A673 (cell line): ENCODE results near the gene TMOD2.

Experiments used
- EZH2 ChIP-seq: fragments of 200-600 bp; sonication (generic); IDR thresholded peaks from 2 replicates; pipeline ENCODE4 v1.6.1; 2017; ENCODE audit warnings: borderline replicate concordance, low read depth, mild to moderate bottlenecking, mixed read lengths, antibody characterized with exemption, low read length; ENCODE audit not compliant: poor library complexity, severe bottlenecking
- TF ChIP-seq, protein P1 (sequence below): fragments of 300-800, 200-600 bp; sonication (generic); conservative IDR thresholded peaks from 2 replicates; pipeline ENCODE4 v1.5.1; 2017; ENCODE audit warnings: low read depth, mild to moderate bottlenecking, antibody characterized with exemption, low read length, moderate library complexity, mixed read lengths

DNA sequence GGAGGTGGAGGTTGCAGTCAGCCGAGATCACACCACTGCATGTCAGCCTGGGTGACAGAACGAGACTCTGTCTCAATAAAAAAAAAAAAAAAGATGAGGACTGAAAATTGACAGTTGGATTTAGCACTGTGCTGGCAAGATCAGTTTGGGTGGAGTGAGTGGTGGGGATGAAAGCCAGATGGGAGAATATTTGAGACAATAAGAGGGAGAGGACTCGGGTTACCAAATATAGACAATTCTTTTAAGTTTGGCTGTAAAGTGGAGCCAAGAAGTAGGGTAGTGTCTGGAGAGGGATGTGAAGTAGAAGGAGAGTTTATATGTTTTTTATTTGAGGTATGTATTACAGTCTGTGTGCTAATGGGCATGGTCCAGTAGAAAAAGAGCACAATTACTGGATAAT lies 98.5 kb downstream of the TMOD2 start:
- TF ChIP-seq, protein P1, sequence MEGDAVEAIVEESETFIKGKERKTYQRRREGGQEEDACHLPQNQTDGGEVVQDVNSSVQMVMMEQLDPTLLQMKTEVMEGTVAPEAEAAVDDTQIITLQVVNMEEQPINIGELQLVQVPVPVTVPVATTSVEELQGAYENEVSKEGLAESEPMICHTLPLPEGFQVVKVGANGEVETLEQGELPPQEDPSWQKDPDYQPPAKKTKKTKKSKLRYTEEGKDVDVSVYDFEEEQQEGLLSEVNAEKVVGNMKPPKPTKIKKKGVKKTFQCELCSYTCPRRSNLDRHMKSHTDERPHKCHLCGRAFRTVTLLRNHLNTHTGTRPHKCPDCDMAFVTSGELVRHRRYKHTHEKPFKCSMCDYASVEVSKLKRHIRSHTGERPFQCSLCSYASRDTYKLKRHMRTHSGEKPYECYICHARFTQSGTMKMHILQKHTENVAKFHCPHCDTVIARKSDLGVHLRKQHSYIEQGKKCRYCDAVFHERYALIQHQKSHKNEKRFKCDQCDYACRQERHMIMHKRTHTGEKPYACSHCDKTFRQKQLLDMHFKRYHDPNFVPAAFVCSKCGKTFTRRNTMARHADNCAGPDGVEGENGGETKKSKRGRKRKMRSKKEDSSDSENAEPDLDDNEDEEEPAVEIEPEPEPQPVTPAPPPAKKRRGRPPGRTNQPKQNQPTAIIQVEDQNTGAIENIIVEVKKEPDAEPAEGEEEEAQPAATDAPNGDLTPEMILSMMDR: no peak
- no peak for TF ChIP-seq EZH2
